GM19395 (cell line): Measurements from ENCODE around the gene CPNE5.

Source experiments
- ATAC-seq: cut with Tn5 transposase; IDR thresholded peaks from one replicate; pipeline ENCODE4 v1.9.1; 2021; ENCODE audit warnings: mild to moderate bottlenecking, moderate library complexity; ENCODE audit not compliant: unreplicated experiment

CPNE5 gene

DNA sequence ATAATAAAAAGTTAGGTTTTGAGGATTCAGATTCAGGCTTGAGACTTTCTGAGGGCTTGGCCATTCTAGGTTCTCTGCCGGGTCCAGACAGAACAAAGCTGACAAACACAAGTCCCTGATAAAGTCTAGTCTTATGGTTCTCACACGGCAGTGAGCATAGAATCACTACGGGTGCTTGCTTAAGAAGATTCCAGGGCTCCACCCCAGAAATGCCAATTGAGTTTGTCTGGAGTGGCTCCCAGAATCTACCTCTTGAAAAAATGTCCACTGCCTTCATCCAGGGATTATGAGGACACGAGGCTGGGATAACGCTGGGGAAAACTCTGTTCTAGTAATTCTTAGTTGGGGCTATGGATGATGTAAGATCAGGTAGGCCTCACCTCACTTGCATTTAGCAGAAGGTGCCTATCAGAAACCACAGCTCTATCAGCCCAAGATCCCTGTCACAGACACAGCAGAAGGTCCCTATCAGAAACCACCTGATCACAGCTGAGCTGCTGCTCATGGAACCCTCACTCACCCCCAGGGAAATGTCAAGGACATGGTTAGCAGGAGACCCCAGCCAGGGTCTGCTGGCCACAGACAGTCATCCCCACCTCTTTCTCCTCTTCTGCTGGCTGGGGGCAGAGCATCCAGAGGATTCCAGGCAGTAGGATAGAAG is 89.3 kb downstream of the CPNE5 start:
- ATAC-seq, result no peak

DNA sequence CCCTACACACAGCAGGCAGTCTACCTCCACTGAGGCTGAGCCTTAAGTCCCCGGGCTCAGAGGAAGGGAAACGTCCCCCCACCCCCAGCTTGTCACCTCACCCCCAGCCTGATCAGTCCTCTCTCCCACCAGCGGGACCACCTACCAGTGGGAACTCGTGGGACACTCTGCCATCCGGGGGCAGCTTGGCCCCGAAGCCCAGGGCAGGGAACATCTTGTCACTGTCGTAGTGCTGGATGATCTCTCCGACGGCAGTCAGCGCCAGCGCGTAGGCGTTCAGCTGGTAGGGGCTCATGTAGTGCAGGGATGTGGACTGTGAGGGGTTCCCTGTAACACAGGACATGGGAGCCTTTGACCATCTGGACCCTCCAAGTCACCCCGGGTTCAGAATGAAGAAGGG is 93.0 kb downstream of the CPNE5 start:
- no peak for ATAC-seq

GRCh38 chr6:36745836-36746235 is 93.4 kb downstream of the CPNE5 start:
- no peak for ATAC-seq

DNA sequence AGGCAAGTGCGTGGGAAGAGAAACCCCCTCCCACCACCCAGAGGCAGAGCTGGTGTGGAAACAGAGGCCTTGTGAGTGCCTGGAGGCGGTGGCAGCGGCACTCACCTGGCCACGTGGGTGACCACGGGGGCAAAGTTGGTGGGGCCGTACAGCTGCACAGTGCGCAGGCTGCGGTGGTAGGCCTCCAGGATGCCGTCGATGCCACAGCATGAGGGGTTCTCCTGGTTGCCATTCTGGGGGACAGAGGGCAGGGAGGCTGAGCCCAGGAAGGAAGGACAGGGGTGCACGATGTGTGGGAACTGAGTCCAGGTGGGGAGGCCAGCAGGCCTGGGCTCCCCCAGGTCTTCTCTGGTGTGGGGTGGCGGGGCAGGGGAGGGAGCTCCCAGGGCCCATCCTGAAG is 94.0 kb downstream of the CPNE5 start:
- no peak for ATAC-seq

DNA sequence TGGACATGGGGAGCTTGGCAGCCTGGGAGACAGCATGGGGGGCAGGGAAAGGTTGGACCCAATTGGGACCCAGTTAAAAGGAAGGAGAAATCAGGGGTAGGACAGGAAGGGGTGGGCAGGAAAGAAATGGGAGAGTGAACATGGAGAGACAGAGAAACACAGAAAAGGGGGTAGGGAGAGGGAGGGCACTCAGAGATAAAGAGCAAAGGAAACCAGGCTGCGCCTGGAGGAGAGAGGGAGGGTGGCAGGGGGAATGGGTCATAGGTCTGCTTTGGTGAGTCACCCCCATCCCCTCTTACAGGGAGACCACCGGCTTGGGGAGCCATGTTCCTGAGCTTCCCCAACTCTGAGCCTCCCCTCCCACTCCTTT is 95.0 kb downstream of the CPNE5 start:
- ATAC-seq, result no peak

DNA sequence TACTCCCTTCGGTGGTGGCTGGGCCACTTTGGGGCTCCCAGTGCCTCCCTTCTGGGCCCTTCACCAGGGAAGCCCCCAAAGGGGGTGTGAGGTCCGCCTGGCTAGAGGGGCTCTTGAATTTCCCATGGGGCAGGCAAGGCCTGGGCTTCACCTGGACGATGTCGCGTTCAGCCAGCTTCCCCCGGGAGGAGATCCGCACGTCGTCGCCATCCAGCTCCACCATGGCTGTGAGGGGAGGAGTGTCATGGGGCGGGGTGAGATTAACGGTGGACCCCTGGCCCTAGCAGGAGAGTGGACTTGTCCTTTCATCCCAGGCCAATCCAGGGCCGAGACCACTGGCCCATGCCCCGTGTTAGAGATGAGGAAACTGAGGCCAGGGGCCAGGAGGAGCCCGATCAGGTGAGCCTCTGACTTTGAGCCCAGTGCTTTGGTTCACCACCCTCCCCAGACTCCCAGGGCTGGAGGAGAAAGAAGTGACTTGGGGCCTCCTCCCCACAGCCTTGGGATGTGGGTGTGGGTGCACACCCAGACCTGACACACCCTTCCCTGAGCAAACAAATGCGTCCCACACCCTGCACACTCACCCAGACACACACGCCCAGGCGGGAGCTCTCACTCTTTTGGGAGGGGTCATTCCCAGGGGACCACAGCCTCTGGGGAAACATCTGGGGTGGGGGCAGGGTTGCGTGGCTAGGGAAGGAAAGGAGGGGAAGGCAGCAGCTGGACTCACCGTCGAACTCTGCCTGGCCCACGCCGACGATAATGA is 95.5 kb downstream of the CPNE5 start:
- ATAC-seq, result no peak

- ATAC-seq, result no peak
Observed at GRCh38 chr6:36743032-36743431, 96.2 kb downstream of the CPNE5 start.

- ATAC-seq, result no peak
Observed at GRCh38 chr6:36742146-36742545, 97.1 kb downstream of the CPNE5 start.

- ATAC-seq, result no peak
Observed at GRCh38 chr6:36740818-36741179, 98.4 kb downstream of the CPNE5 start.

DNA sequence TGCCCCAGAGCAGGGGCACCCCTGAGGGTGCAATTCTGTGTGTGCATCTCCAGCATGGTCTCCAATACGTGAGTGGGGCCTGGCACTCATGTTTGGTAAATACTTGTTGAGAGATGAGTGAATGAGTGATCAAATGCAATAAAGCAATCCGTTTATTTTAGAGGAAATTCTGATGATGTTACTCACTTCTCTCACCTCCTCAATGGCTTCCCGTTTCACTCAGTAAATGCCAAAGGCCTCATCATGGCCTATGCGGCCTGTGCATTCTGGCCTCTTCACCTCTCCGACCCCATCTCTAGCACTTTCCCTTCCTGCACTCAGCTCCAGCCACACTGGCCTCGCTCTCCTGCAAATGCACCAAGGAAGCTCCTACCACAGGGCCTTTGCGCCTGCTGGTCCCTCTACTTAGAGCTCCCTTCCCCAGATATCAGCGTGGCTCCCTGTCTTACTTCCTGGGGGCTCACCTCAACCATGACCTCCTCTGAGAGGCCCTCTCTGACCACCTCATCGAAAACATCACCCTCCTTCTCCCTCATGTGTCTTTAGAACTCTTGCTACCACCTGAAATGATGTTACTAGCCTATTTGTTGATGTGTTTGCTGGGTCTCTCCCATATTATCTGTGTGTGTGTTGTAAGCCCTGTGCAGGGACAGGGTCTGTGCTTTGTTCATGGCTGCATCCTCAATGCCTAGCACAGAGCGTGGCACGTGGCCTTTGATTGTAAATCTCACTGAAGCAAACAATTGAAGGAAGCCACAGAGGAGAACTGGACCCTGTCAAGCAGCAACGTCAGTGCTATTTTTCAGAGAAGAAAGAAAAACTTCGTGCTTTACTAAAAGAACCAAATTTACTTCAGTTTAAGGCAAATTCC is 99.1 kb downstream of the CPNE5 start:
- no peak for ATAC-seq

- ATAC-seq, result no peak
Observed at GRCh38 chr6:36738108-36738507, 101.1 kb downstream of the CPNE5 start.

DNA sequence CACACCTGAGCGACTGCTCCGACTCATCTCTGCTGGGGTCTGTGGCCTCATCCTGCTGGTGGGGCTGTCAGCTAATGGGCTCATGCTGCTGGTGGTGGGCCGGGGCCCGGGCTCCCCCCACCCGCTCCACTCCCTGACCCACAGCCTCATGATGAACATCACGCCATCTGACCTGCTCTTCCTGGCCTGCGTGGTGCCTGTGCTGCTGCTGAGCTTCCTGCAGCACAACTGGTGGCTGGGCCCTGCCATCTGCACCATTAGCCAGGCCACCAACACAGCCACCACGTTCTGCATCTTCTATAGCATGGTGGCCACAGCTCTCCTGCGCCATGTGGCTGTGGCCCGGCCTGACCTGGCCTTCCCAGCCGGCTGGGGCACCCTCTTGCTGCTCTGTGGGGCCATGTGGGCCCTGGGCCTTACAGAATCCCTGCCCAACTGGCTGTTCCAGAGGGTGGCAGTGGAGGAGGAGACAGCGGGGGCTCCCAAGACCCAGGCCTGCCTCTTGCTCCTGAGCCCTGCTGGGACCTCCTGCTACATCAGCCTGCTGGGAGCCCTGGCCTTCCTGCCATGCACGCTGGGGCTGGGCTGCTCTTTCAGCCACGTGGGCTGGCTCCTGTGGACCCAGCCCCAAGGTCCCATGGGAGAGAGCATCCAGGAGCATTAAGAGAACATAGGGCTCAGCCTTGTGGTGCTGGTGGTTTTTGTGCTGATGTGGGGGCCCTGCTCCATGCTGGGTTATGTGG is 102.0 kb downstream of the CPNE5 start:
- ATAC-seq, result no peak

GRCh38 chr6:36735110-36736071 is 103.9 kb downstream of the CPNE5 start:
- ATAC-seq, result no peak

DNA sequence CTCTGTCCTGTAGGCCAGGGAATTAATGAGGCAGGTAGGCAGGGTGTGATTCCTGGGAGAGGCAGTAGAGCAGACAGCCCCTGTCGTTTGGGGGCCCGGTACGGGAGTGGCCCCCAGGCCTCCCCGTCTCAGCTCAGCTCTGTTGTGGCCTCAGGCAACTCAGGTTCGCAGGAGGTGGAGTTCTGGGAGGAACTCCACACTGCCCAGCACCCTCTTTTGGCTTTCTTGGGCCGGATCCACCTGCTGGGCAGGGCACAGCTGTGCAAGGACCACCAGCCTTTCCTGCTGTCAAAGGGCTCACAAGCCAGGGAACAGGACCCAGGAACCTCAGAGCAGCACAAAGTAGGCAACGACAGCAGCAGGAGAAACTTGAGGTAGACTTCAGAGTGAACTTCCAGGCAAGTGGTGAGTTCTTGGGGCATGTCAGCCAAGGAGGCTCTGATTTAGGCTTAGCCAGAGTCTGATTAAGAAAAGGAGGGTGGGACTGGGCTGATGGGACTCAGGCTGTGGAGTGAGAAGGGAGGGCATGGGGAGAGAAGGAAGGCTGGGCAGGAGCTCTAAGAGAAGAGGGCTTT is 104.7 kb downstream of the CPNE5 start:
- ATAC-seq, result no peak

DNA sequence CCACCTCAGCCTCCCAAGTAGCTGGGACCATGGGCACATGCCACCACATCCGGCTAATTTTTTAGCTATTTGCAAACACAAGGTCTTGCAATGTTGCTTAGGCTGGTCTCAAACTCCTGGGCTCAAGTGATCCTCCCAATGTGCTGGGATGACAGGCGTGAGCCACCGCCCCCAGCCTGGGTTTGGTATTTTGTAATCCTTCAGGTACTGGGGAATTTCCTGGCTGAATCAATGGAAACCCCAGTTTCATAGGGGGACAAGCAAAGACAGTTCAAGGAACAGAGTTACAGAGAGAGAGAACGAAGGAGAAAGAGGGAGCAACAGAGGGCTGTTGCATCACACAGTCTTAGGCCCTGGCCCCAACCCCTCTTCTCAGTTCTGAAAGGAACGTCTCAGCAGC is 105.9 kb downstream of the CPNE5 start:
- no peak for ATAC-seq

GRCh38 chr6:36731622-36732310 is 107.5 kb downstream of the CPNE5 start:
- ATAC-seq, result no peak

- ATAC-seq, result no peak
Observed at GRCh38 chr6:36730424-36731380, 108.5 kb downstream of the CPNE5 start.

GRCh38 chr6:36729161-36729524 is 110.1 kb downstream of the CPNE5 start:
- ATAC-seq, result no peak
